HPDE6-E6E7 (cell line): ENCODE data around the gene SPPL2B.
"Not testable (repeated sequence)": the region's sequence is repeated elsewhere in the genome, so short reads cannot be mapped to it uniquely, and the experiment has no call there.

Source experiments
- DNase-seq: peaks from one replicate; pipeline ENCODE4 v3.0.0; 2011; ENCODE audit warnings: missing footprints; ENCODE audit errors: extremely low spot score

The SPPL2B gene

DNA sequence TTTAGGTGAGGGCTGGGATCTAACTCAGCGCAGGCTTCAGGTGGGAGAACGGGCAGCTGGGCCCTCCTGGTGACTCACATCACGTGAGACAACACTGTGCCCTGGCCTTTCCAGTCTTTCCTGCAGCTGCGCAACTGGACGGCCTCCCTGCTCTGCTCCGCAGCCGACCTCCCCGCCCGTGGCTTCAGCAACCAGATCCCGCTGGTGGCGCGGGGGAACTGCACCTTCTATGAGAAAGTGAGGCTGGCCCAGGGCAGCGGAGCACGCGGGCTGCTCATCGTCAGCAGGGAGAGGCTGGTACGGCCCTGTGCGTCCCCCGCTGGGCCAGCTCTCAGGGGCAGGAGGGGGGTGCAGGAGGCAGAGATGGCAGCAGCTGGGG lies 8.8 kb downstream of the SPPL2B start:
- no peak for DNase-seq

DNA sequence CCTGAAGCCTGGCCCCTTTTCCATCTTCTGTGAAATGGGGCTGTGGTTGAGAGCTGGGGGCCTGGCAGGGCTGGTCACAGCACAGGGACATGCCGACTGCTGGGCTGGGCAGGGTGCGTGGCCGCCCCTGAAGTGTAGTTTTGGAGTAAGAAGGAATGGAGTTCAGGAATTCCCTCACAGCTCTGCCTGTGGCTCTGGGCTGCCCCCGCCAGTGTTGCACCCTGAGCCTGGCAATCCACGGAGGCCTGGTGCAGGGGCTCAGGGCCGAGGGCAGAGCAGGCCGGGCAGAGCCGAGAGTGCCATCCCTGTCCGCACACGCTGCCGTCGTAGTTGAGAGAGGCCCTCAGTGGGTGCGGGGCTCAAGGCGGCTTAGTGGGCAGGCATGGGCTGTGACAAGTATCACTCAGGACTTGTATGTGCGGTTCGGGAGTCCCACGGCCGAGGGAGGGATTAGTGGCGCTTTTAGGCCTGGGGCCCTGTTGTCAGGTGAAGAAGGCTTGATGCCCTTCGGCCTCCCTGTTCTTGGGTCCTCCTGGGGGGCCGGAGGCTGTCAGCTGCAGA lies 9.7 kb downstream of the SPPL2B start:
- DNase-seq: no peak

DNA sequence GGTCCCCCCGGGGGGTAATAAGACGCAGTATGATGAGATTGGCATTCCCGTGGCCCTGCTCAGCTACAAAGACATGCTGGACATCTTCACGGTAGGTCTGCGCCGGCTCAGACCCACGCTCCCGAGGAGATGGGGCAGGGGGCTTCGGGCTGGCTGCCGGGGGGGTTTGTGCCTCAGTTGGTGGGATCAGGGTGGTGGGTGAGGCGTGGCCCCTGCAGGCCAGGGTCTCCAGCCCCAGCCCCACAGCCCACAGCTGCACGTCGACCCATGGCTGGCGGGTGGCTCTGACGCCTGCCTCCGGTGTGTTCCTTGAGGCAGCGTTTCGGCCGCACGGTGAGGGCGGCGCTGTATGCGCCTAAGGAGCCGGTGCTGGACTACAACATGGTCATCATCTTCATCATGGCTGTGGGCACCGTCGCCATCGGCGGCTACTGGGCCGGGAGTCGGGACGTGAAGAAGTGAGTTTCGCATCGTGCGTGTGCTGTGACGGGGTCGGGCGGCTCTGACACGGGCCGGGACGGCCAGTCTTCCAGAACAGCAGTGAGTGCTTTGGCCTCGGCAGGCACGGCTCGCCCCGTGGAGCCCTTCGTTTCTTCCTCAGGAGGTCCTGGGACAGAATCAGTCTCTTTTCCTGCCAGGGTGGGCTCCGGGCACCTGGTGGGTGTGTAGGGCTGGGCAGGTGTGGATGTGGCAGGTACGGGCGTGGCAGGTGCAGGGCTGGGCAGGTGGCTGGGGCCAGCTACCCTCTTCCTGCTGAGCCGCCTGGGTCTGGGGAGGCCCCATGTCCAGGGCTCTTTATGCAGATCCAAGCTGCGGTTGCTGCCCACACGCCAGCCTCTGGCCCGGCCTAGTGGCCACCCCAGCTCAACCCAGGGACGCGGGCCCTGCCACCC lies 10.5 kb downstream of the SPPL2B start:
- no peak for DNase-seq

DNA sequence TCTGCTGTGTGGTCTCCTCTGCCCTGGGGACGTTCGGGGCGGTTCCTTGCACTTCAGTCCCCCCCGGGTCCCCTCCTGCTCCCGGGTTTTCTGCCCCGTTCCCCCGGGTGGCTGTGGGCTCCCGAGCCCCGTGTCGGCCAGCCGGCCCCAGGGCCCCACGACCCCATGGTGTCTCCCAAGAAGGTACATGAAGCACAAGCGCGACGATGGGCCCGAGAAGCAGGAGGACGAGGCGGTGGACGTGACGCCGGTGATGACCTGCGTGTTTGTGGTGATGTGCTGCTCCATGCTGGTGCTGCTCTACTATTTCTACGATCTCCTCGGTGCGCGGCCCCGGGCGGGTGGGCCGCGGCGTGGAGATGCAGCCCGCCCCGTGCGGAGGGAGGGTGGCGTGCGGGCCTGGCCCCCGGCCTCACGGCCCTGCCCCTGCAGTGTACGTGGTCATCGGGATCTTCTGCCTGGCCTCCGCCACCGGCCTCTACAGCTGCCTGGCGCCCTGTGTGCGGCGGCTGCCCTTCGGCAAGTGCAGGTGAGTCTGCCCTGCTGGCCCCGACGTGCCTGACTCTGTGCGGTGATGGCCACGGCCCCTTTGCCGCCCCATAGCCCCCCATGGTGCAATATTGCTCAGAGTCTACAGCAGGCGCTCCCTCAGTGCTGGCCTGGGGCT lies 11.3 kb downstream of the SPPL2B start:
- DNase-seq: no peak

DNA sequence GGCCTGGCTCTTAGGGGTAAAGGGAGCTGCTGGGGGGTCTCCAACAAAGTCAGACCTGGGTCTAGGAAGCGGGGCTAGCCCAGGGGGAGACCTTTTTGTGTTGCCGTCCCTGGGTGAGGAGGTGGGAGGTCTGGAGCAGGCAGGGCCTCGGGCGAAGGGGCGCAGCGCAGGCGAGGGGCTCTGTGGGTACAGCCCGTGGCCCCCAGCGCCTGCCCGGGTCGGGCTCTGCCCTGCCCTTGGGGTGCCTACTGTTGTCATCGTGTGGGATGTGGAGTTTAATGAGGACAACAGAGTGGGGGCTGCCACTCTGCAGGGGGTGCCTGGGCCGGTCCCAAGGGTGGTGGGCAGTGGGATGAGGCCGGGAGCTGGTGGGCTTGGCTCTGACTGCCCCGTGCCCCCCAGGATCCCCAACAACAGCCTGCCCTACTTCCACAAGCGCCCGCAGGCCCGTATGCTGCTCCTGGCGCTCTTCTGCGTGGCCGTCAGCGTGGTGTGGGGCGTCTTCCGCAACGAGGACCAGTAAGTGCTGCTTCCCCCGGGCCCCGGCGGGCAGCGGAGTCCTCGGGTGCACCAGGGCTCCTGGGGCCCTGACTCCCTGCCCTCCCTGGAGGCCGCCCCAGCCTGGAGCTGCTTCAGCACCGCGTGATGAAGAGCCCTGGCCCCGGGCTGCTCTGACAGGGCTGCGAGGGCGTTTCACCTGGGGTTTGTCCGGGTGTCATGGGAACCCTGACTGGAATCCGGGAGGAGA lies 12.2 kb downstream of the SPPL2B start:
- no peak for DNase-seq

DNA sequence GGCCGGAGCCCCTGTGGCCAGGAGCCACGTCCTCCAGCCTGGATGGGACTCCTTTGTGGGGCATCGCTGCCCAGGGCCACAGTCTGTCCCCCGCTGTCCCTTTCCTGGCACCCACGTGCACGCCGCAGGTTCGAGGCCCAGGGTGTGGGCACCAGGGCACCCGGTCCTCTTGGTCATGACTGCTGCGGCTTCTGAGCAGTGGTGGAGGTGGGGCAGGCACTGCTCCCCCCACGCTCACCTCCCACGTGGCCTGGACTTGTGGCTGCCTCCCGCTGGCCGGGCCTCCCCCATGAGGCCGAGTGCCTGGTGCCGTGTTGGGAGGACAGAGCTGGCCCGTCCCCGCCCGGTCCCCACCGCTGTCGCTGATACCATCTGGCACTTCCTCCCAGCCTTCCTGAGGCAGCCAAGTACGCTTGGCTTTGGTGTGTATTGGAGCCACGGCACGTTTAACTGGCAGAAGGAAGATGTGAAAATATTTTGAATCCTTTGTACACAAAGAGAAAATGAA lies 12.8 kb downstream of the SPPL2B start:
- DNase-seq: no peak

DNA sequence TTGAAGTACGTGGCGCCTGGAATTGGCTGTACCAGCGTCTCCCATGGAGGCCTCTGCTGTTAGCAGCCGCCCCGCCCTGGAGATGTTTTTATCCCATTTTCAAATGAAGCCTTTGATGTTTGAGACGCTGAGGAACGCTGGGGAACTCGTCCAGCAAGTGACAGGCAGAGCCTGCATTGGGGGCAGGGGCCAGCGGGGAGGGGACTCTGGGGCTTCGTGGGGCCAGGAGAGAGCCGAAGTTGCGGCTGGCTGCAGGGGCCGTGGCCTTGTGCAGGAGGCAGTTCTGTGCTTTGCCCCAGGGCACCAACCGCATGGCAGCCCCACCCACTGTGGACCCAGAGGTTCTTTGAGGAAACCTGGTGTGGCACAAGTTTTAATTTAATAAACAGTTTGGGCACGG lies 13.5 kb downstream of the SPPL2B start:
- no peak for DNase-seq

DNA sequence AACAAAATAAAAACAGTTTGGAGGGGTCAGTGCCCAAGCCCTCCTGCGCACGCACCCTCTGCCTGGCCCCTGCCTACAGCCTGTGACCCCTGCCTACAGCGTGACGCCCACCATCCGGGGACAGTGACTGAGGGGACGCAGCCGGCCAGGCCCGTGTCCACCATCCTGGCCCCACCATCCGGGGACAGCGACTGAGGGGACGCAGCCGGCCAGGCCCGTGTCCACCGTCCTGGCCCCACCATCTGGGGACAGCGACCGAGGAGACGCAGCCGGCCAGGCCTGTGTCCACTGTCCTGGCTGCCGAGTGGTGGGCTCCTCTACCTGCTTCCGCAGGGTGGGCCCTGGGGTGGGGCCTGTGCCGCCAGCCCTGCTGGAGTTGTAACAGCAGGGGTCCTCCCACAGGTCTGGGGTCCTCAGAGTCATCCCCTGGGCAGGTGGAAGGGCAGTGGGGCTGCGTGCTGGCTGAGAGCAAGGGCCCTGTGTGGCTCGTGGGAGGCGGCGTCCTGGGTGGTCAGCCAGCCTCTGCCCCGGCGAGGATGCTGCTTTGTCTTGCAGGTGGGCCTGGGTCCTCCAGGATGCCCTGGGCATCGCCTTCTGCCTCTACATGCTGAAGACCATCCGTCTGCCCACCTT lies 14.3 kb downstream of the SPPL2B start:
- DNase-seq: no peak

DNA sequence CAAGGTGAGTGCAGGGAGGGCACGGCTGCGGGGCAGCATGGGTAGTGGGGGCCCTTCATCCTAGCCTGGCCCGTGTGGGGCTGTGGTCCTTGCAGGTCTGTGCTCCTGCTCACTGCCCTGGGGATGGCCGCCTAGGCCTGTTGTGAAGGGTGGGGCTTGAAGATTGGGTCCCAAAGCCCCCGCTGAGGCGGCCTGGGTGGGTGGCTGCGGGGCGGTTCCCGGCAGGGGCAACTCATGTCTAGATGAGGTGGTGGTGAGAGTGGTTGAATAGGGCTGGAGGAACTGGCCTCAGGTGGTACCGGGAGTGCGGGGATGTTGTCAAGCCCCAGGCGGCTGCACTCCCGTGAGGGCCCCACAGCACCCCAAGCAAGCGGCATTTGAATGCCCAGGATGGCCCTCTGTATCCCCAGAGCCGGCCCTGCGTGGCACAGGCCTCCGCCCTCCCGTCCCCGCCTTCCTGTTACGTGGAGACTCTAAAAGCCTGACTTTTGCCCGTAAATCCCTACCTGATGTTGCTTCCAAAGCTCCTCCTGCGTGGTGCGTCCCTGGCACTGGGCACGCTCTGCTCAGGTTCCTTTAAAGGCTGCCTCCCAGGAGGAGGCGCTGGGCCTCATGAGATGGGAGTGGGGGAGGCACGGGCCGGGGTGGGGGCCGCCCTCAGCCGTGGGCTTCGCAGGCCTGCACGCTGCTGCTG lies 15.0 kb downstream of the SPPL2B start:
- DNase-seq: no peak

DNA sequence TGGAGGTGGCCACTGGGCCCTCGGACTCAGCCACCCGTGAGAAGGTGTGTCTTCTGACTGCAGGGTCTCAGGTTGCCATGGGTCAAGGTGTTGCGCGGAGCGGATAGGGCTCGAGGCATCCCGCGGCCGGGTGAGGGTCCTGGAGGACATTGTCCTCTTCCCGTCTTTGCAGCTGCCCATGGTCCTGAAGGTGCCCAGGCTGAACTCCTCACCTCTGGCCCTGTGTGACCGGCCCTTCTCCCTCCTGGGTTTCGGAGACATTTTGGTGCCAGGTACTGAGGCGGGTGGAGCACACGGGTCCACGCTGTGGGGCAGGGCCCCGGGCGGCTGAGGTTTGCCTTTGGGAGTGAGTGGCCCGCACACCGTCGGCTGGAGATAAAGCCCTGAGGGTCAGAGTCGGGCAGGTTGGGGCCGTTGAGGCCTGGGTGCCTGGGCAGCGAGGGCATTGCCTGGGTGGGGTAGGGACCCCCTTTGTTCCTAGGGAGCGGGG lies 15.9 kb downstream of the SPPL2B start:
- DNase-seq: no peak

DNA sequence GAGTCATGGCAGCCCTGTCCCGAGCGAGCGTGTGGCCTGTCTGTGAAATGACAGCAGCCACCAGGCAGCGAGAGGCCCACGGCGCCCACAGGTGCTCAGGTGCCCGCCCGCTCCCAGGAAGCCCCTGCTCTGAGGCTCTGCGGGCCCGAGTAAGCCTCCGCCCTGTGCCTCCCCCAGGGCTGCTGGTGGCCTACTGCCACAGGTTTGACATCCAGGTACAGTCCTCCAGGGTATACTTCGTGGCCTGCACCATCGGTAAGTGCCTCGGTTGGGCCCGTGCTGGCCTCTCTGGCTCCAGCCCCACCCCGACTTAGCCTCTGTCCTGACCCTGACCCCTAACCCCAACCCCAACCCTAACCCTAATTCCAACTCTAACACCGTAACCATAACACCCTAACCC lies 16.6 kb downstream of the SPPL2B start:
- DNase-seq: no peak

DNA sequence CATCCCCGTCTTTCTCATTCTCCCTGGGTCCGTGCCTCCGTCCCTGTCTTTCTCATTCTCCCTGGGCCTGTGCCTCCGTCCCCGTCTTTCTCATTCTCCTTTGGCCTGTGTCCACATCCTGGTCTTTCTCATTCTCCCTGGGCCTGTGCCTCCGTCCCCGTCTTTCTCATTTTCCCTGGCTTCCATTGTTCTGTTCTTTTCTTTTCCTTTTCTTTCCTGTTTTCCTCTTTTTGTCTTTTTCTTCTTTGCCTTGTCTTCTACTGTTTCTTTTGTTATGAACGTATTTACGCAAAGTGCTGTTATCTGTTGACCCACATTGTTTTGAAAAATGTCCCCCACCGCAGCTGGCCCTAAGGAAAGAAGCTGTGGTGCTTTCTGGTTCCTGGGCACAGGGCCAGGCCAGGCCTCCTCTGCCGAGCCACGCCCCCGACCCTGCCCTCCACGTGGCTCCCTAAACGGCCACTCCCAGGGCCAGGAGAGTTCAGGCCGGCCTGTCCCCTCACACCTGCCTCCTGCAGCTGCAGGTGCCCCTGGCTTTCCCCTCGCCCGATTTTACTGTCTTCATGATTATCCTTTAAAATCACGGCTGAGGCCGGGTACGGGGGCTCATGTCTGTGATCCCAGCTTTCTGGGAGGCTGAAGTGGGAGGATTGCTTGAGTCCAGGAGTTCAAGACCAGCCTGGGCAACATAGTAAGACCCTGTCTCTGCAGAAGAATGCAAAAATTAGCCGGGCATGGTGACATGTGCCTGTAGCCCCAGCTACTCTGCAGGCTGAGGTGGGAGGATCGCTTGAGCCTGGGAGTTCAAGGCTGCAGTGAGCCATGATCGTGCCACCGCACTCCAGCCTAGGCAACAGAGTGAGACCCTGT lies 17.5 kb downstream of the SPPL2B start:
- no peak for DNase-seq

DNA sequence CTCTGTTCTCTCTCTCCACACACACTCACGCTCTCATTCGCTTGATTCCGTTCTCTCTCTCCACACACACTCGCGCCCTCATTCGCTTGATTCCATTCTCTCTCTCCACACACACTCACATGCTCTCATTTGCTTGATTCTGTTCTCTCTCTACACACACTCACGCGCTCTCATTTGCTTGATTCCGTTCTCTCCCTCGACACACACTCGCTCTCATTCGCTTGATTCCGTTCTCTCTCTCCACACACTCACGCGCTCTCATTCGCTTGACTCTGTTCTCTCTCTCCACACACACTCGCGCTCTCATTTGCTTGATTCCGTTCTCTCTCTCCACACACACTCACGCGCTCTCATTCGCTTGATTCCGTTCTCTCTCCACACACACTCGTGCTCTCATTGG lies 21.3 kb downstream of the SPPL2B start:
- not testable (repeated sequence) for DNase-seq

DNA sequence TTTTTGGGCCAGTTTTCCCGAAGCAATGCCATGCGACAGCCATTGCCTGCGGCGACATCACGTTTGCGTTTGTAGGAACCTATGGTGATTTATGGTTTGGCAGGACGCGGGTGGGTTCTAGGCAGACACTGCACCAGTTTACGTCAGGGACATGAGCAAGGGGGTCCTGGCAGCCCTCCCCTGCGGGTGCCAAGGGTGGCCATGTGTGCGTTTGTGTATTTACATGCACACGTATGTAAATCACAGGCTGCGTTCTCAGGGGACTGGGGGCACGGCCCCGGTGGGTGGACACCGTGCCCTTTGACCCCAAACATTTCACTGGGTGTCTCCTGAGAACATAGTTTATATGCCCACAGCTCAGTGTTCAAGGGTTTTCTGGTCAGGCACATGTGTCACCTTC lies 22.2 kb downstream of the SPPL2B start:
- DNase-seq: no peak

DNA sequence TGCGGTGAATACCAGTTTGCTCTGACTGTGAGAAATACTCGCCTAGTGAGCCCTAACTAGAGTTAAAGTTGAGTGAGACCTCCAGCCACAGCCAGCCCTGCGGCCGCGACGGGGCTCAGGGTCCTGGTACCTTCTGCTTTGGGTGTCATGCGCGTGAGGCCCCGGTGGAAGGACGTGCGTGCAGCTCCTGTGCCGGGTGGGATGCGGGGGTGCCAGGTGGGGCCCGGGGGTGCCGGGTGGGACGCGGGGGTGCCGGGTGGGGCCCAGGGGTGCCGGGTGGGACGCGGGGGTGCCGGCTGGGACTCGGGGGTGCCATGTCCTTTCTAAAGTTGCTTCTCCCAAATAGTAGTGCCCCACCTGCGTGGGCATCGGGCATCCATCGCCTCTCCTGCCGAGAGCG lies 23.1 kb downstream of the SPPL2B start:
- no peak for DNase-seq

DNA sequence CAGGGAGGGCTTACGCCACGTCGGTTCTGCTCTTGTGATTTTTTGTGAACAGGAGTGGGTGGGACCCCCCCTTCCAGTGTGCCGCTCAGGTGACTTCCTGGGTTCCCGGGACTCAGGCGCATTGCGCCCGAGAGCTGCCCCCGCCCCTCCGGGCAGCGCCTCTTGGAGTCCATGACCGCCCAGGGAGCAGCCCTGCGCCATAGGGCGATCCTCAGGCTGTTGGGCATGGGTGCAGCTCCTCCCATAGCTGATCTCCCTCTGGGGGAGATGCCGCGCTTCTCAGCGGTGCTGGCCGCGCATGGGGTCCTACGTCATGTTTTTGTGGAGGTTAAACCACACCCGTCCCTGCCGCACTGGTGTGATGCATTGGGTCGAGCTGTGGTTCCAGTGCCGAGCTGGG lies 23.6 kb downstream of the SPPL2B start:
- no peak for DNase-seq

DNA sequence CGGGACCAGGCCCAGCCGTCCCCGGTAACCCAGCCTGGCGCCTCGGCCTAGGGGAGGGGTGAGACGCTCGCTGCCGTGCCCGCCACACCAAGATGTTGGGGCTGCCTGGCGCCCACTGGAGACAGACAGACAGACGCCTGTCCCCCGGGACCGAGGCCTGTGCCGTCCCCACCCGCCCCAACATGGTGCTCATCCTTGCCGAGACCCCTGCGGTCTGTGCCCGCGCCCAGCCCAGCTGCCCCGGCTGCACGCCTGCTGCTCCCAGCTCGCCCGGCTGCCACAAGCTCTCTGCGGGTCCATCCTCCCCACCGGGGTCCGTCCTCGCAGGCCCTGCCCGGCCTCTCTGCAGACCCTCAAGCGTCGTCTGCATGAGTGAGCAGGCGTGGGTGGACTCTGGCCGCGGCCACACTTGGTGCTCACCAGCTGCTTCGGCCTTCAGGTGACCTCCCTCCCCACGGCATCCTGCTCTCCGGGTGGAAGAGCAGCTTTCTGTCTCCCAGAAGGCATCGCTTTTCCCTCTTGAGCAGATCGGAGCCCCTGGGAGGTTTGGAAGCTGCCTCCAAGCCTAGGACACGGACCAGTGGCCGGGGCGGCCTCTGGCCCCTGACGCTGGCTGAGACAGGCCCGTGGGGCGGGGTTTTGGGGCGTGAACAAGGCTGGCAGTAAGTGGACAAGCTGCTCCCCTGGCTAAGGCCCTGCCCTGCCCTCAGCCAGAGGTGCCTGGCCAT lies 24.8 kb downstream of the SPPL2B start:
- no peak for DNase-seq

DNA sequence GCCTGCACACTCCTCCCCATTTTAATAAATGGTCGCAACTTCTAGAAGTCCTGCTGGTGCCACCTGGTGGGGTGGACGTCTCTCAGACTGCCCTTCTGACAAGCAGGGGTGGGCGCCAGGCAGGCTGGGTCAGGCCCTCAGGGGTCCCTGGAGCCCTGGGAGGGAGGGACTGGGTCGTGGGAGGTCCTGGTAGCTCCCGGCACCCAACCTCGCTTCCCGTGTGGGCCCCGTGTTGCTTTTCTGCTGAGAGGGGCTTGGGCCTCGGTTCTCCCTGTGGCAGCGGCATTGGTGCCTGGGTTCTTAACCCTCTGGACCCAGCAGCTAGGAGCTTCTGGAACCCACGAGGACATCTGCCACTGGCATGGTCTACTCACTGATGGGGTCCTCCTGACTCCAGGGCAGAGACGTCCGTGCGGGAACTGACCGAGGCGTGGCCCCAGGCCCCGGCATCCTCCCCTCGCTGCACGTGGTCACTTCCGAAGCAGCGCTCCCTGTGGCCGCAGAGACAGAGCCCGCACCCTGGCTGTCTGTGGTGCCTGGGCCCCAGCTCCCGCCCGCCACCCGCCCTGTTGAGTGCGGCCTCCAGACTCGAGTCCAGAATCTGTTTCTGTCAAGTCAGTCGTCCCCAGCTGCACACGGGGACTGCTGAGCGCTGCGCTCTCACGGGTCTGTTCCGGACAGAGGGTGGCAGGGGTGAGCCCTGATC lies 25.6 kb downstream of the SPPL2B start:
- DNase-seq: no peak

DNA sequence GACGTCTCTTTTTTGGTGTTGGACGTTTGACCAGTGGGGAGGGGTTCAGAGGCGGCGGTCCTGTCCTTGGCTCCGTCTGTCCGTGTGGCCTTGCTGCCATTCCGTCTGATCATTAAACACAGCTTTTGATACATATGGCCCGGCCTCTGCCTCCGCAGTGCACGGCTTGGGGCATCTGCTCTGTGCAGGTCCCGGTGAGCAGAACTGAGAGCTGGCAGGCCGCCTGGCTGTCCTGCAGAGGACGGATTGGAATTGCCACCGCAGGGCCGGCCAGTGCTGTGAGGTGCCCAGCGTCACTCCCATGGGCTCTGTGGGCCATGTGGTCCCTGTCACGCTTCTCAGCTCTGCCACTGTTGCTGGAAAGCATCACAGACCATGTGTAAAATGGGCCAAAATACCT lies 26.2 kb downstream of the SPPL2B start:
- no peak for DNase-seq
